ENCODE measurements around the gene DAD1. TPM values are rescaled to one million over a fixed set of nuclear protein-coding genes. Genes with fewer than 3 reads are reported as not detected.
"Not testable (repeated sequence)": the region's sequence is repeated elsewhere in the genome, so short reads cannot be mapped to it uniquely, and the experiment has no call there.

The DAD1 gene
- polyA plus RNA-seq (ENCODE audit: insufficient read length), result 108 TPM

- DNase-seq, result peak; percentile 99
Measured at GRCh38 chr14:22589096-22589839, at the start of gene DAD1. TSS of gene DAD1 (minus strand) at chr14:22589224. CDS start at chr14:22589157, 67 bp downstream.

GRCh38 chr14:22635980-22636379 is 47.0 kb upstream of the DAD1 start:
- DNase-seq, result not testable (repeated sequence)

GRCh38 chr14:22634233-22634900 is 45.3 kb upstream of the DAD1 start:
- no peak for DNase-seq

- DNase-seq, result no peak
Measured at GRCh38 chr14:22630486-22630885, 41.5 kb upstream of the DAD1 start.

DNA sequence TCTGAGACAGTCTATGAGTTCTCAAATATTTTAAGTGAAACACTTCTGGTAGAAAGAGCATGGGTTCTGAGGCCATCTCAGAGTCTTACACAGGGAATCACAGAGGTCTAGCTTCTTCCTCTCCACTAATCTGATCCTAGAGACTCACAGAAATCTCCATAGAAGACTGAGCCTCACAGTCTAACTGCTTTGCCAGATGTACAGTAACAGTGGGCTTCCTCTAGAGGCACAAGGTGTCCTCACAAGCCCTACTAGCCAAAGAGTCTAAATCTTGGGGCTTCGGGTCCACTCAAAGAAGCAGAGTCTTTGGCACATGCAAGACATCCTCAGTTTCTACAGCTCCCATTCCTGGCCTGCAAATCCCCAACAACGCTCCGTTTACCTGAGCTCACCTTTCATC is 41.0 kb upstream of the DAD1 start:
- no peak for DNase-seq

DNA sequence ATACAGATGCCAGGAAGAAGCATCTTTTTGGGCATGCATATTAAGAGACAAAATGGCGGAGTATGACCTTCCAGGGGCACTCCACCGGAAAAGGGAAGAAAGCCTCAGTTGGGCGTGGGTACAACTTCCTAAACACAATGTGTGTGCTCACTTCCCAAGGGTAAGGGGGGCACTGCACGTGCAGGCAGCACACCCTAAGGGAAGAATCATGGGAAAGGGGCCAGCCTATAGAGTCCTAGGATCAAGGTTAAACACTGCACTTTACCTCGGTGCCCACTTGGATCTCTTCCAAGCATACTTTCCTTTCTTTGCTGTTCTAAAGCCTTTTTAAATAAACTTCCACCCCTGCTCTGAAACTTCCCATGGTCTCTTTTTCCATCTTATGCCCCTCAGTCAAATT is 40.3 kb upstream of the DAD1 start:
- no peak for DNase-seq

DNA sequence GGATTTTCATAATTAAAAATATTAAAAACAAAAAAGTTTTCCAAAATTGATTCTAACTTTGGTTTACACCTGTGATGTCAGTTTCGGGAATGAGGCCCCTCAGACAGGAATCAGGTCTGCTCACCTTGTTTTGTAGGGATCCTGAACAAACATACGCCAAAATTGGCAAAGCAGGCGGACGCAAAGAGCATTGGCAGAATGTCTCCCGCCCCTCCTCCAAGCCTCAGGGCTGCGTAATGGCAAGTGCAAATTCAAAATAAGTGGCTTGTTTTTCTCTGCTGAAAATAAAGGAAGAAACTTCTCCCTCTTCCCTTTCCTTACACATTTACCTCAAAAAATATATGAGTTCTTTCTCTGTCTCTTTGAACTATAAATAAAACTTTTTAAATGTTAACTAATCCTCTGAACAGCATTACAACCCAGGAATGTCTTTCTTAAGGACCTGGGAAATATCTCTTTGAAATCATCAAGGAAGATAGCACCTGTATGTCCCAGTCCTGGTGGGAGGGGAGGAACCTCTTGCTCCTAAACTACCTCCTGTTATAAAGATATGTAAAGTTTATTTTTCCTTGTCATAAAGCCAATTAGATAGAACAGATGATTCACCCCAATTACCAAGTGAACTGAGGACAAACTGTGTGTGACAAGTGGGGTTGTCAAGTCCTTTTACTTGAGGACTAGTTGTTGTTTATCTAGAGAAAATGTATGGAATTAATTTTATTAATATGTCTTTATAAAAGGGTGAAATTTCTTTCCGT is 38.7 kb upstream of the DAD1 start:
- DNase-seq, result no peak

DNA sequence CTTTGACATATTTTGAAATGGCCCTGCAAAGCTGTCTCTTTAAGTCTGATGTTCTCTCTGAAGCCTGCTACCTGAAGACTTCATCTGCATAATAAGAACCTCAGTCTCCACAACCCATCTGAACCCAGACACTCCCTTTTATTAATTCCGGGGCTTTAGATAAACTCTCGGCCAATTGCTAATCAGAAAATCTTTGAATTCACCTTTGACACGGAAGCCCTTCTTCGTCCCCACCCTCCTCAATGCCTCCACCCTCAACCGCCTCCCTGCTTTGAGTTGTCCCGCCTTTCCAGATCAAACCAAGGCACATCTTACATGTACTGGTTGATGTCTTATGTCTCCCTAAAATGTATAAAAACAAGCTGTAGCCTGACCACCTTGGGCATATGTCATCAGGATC is 37.6 kb upstream of the DAD1 start:
- no peak for DNase-seq

DNA sequence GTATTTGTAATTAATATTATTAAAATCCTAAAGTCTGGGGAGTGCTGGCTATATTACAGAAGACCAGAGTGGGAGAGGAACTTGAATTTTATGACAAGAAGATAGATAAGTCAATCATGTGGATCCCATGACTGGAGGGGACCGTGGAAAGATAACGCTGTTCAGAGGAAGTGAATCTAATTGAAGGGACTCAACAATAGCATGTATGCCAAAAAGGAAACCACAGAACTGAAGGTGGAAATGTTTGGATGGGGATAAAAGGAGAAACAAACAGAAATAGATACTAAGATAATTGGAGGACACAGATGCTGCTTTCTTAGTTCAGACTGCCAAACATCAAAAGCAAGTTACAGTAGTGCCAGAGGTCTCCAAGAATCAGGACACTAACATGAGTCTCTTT is 34.0 kb upstream of the DAD1 start:
- no peak for DNase-seq

GRCh38 chr14:22622255-22622654 is 33.2 kb upstream of the DAD1 start:
- DNase-seq, result no peak

GRCh38 chr14:22615765-22616164 is 26.7 kb upstream of the DAD1 start:
- not testable (repeated sequence) for DNase-seq

GRCh38 chr14:22614240-22614799 is 25.3 kb upstream of the DAD1 start:
- peak; percentile 10 for DNase-seq

DNA sequence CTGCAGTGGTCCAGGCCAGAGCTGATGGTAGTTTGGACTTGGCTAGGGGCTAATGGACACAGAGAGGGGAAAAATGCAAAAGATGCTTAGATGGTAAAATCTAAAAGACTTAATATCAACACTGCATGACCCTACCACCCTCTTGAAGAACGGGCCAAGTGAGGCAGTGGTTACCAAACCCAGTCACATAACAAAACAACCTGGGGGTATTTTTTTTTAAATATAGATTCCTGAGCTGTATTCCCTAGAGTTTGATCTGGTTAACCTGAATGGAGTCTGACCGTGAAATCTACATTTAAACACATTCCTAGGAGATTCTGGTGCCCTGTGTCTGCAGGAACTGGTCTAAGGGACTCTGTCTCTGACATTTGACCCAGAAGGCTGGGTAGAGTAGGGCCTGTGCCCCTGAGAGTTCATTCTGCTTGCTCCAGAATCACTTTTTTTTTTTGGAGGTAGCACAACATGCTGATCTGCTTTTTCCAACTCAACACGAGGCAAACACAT is 24.8 kb upstream of the DAD1 start:
- no peak for DNase-seq

DNA sequence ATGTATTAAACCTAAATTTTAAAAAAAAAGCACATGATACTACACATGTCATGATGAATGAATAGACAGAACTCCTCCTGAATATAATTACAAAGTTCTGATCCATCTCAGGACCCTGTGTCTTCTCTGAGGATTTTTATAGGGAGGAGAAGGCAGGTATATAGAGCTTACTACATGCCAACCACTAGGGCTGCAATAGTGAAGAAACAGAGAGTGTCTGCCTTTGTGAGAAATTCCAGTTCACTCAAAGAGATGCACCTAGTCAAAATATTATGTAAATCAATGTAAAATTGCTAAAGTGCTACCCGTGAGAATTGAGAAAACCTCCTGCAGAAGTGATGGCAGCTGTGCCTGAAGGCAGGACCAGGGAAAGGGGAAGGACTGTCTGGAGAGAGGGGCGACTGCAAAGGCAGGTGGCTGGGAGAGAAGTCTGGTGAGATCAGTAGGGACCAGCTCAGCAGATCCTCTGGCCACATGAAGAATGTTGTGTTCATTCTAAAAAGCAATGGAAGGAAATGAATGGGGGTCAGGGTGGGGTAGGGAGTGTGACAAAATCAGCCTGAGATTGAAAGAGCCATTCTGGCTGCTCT is 24.2 kb upstream of the DAD1 start:
- DNase-seq, result no peak

GRCh38 chr14:22610931-22611330 is 21.9 kb upstream of the DAD1 start:
- DNase-seq, result no peak

GRCh38 chr14:22607291-22607690 is 18.3 kb upstream of the DAD1 start:
- DNase-seq, result no peak

- DNase-seq, result no peak
Measured at GRCh38 chr14:22606380-22606779, 17.4 kb upstream of the DAD1 start.

- DNase-seq, result no peak
Measured at GRCh38 chr14:22602862-22603261, 13.8 kb upstream of the DAD1 start.

- no peak for DNase-seq
Measured at GRCh38 chr14:22601996-22602395, 13.0 kb upstream of the DAD1 start.

DNA sequence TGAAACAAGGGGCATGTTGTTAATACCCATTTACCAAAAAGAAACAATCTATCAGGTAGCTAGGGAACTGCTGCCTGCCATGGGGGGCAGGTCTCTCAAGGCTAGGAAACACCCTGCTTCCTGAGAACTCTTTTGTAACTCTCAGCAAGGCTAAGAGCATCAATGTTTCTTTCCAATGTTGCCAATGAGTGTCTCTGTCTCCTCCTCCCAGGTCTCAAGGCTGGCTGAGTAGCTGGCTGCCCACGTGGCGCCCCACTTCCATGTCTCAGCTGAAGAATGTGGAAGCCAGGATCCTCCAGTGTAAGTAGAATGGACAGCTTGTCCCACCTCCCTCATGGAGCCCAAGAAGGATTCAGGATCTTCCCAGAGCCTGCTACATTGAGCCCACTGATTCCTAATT is 12.4 kb upstream of the DAD1 start:
- DNase-seq, result no peak

DNA sequence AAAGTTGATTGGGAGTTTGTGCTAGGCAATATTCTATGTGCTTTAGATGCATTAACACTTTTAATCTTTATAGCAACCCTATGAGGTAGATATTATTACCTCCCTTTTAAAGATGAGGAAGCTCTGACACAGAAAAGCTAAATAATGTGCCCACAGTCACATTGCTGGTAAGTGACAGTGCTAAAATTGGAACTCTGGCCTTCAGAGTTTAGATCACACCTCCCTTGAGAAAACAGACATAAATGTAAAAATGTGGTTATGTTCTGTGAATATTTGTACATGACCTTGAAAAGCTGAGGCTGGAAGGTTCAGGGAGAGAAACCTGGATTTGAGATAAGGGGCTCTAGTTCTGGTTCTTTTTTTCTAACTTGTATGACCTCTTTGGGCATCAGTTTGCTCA is 11.0 kb upstream of the DAD1 start:
- no peak for DNase-seq

GRCh38 chr14:22599349-22599748 is 10.3 kb upstream of the DAD1 start:
- DNase-seq, result no peak

DNA sequence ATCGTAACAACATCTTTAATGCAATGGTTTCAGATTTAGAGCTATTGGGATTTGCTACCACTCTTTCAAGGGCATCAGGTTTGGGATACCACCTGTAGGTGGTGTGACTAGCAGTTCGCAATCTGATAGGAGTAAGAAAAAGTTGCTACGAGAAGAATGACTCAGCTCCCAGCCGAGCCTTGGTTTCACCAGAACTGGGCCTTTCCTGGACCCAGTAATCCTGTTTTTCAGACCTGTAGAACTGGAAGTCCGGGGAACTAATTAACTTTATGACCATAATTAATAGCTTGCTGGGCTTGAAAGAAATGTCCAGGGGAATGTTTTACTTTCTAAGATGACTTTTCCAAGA is 9.8 kb upstream of the DAD1 start:
- no peak for DNase-seq

Data from hindlimb muscle (tissue), 1 donor.